Measurements from ENCODE around the gene PREB. TPM values are rescaled to one million over a fixed set of nuclear protein-coding genes. Genes with fewer than 3 reads are reported as not detected.
"Not testable (repeated sequence)": the region's sequence is repeated elsewhere in the genome, so short reads cannot be mapped to it uniquely, and the experiment has no call there.

Gene PREB
- total and polyA plus RNA-seq, 4 donors = 24.9 to 48.1 (median 44.2) TPM

GRCh38 chr2:27110603-27111352 is 23.7 kb downstream of the PREB start:
- H3K4me1 ChIP-seq (ENCODE audit: control insufficient read depth in 1 of 2, insufficient read depth in 2 of 2, low read length in 2 of 2); H3K9me3 ChIP-seq (ENCODE audit: control insufficient read depth, low read length); H3K27me3 ChIP-seq (ENCODE audit: control insufficient read depth in 1 of 2, insufficient read depth in 2 of 2, low read length in 1 of 2); H3K4me3 ChIP-seq (ENCODE audit: low read length in 2 of 2); ATAC-seq (ENCODE audit: low FRiP score); H3K36me3 ChIP-seq (ENCODE audit: control insufficient read depth in 1 of 2, insufficient read depth in 2 of 2, low read length in 1 of 2); DNase-seq; intact Hi-C loops (cut with DNase I); H3K27ac ChIP-seq (ENCODE audit: low read depth in 1 of 2, low read length in 2 of 2): not testable (repeated sequence)
- WGBS, 2 donors = 76 to 84% methylated on average over 24 of the region's 24 CpGs

DNA sequence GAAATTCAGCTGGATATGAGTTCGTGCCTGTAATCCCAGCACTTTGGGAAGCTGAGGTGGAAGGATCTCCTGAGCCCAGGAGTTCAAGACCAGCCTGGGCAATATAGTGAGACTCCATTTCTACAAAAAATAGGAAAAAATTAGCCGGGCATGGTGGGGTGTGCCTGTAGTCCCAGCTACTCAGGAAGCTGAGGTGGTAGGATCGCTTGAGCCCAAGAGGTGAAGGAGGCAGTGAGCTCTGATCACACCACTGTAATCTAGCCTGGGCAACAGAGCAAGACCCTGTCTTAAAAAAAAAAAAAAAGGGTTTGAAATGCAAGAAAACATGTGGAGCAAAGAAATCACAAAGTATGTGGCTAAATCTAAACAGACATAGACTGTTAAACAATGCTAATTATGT is 25.4 kb downstream of the PREB start:
- intact Hi-C loops (cut with DNase I) = no loop called here
- no peaks in the 10 kb centered on the region for H3K27me3 ChIP-seq (ENCODE audit: control insufficient read depth in 1 of 2, insufficient read depth in 2 of 2, low read length in 1 of 2)
- H3K4me3 ChIP-seq (ENCODE audit: low read length in 2 of 2) = no peak overlapping the region
- 91 to 95% methylated on average over 3 of the region's 3 CpGs for WGBS, 2 donors
- no peaks in the 10 kb centered on the region for H3K36me3 ChIP-seq (ENCODE audit: control insufficient read depth in 1 of 2, insufficient read depth in 2 of 2, low read length in 1 of 2)
- no peaks in the 10 kb centered on the region for H3K4me1 ChIP-seq (ENCODE audit: control insufficient read depth in 1 of 2, insufficient read depth in 2 of 2, low read length in 2 of 2)
- H3K9me3 ChIP-seq (ENCODE audit: control insufficient read depth, low read length) = no peaks in the 10 kb centered on the region
- no peak overlapping the region for H3K27ac ChIP-seq (ENCODE audit: low read depth in 1 of 2, low read length in 2 of 2)
- DNase-seq (no peak), ATAC-seq (ENCODE audit: low FRiP score) (no peak)

DNA sequence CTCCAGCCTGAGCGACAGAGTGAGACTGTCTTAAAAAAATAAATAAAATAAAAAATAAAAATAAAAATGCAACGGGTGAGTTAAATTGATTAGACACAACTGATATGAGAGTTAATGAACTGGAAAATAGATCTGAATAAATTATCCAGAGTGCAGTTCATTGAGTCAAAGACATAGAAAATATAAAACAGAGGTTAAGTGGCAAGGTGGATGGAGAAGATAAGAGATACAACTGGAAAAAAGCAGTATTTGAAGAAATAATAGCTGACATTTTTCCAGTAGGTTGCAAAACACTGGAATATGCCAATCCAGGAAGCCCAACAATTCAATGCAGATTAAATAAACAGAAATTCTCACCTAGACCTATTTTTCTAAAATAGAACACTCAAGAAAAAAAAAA is 26.2 kb downstream of the PREB start:
- Histone ChIP-seq H3K4me3 (ENCODE audit: low read length in 2 of 2) (no peak overlapping the region), H3K27ac (ENCODE audit: low read depth in 1 of 2, low read length in 2 of 2) (no peak overlapping the region), H3K27me3 (ENCODE audit: control insufficient read depth in 1 of 2, insufficient read depth in 2 of 2, low read length in 1 of 2) (no peaks in the 10 kb centered on the region), H3K4me1 (ENCODE audit: control insufficient read depth in 1 of 2, insufficient read depth in 2 of 2, low read length in 2 of 2) (no peaks in the 10 kb centered on the region), H3K36me3 (ENCODE audit: control insufficient read depth in 1 of 2, insufficient read depth in 2 of 2, low read length in 1 of 2) (no peaks in the 10 kb centered on the region), H3K9me3 (ENCODE audit: control insufficient read depth, low read length) (no peaks in the 10 kb centered on the region)
- ATAC-seq (ENCODE audit: low FRiP score) = no peak
- WGBS, 2 donors = 74 to 78% methylated on average over 2 of the region's 2 CpGs
- DNase-seq = no peak
- intact Hi-C loops (cut with DNase I) = no loop called here

- 52 to 63% methylated on average over 3 of the region's 3 CpGs for WGBS, 2 donors
- intact Hi-C loops (cut with DNase I) = no loop called here
- no peaks in the 10 kb centered on the region for H3K9me3 ChIP-seq (ENCODE audit: control insufficient read depth, low read length)
- H3K36me3 ChIP-seq (ENCODE audit: control insufficient read depth in 1 of 2, insufficient read depth in 2 of 2, low read length in 1 of 2) = no peaks in the 10 kb centered on the region
- no peak for DNase-seq
- no peak overlapping the region for H3K27ac ChIP-seq (ENCODE audit: low read depth in 1 of 2, low read length in 2 of 2)
- ATAC-seq (ENCODE audit: low FRiP score) = no peak
- H3K4me1 ChIP-seq (ENCODE audit: control insufficient read depth in 1 of 2, insufficient read depth in 2 of 2, low read length in 2 of 2) = no peaks in the 10 kb centered on the region
- no peaks in the 10 kb centered on the region for H3K27me3 ChIP-seq (ENCODE audit: control insufficient read depth in 1 of 2, insufficient read depth in 2 of 2, low read length in 1 of 2)
- H3K4me3 ChIP-seq (ENCODE audit: low read length in 2 of 2) = no peak overlapping the region
Observed at GRCh38 chr2:27105981-27106380, 28.5 kb downstream of the PREB start.

DNA sequence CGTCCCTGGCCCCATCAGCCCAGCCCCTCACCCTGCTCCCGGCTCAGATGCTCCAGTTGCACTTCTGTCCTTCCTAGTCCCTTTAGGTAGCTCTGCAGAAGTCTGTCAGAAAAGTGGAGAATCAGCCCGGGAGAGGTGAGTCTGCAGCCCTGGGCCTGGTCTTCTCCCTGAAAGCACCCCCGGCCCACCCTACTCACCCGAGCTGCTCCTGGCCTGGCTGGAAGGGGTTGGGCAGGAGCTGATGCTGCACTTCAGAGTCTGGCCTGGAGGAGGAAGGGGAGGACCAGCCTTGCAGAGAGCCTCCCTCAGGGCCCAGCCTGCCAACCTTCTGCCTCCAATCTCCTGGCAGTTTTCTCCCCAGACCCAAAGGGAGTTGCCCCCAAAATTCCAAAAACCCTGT is 32.1 kb downstream of the PREB start:
- H3K4me3 ChIP-seq (ENCODE audit: low read length in 2 of 2) = no peak overlapping the region
- no peaks in the 10 kb centered on the region for H3K27me3 ChIP-seq (ENCODE audit: control insufficient read depth in 1 of 2, insufficient read depth in 2 of 2, low read length in 1 of 2)
- no peak for DNase-seq
- H3K36me3 ChIP-seq (ENCODE audit: control insufficient read depth in 1 of 2, insufficient read depth in 2 of 2, low read length in 1 of 2) = no peaks in the 10 kb centered on the region
- H3K9me3 ChIP-seq (ENCODE audit: control insufficient read depth, low read length) = no peaks in the 10 kb centered on the region
- intact Hi-C loops (cut with DNase I) = loop anchor here in 1 of 2 donors (2.0 kb wide), 1 partner anchor 178 kb away; no protein-coding TSS in a partner anchor
- H3K4me1 ChIP-seq (ENCODE audit: control insufficient read depth in 1 of 2, insufficient read depth in 2 of 2, low read length in 2 of 2) = no peaks in the 10 kb centered on the region
- ATAC-seq (ENCODE audit: low FRiP score) = no peak
- 75 to 76% methylated on average over 5 of the region's 5 CpGs for WGBS, 2 donors
- H3K27ac ChIP-seq (ENCODE audit: low read depth in 1 of 2, low read length in 2 of 2) = no peak overlapping the region

GRCh38 chr2:27100036-27100435 is 34.4 kb downstream of the PREB start:
- ATAC-seq (ENCODE audit: low FRiP score) (no peak), DNase-seq (no peak)
- 83% methylated on average over 10 of the region's 10 CpGs for WGBS, 2 donors
- H3K27me3 ChIP-seq (ENCODE audit: control insufficient read depth in 1 of 2, insufficient read depth in 2 of 2, low read length in 1 of 2) = no peaks in the 10 kb centered on the region
- intact Hi-C loops (cut with DNase I) = no loop called here
- no peak overlapping the region for H3K27ac ChIP-seq (ENCODE audit: low read depth in 1 of 2, low read length in 2 of 2)
- H3K4me1 ChIP-seq (ENCODE audit: control insufficient read depth in 1 of 2, insufficient read depth in 2 of 2, low read length in 2 of 2) = no peaks in the 10 kb centered on the region
- no peak overlapping the region for H3K4me3 ChIP-seq (ENCODE audit: low read length in 2 of 2)
- no peaks in the 10 kb centered on the region for H3K9me3 ChIP-seq (ENCODE audit: control insufficient read depth, low read length)
- H3K36me3 ChIP-seq (ENCODE audit: control insufficient read depth in 1 of 2, insufficient read depth in 2 of 2, low read length in 1 of 2) = no peaks in the 10 kb centered on the region

DNA sequence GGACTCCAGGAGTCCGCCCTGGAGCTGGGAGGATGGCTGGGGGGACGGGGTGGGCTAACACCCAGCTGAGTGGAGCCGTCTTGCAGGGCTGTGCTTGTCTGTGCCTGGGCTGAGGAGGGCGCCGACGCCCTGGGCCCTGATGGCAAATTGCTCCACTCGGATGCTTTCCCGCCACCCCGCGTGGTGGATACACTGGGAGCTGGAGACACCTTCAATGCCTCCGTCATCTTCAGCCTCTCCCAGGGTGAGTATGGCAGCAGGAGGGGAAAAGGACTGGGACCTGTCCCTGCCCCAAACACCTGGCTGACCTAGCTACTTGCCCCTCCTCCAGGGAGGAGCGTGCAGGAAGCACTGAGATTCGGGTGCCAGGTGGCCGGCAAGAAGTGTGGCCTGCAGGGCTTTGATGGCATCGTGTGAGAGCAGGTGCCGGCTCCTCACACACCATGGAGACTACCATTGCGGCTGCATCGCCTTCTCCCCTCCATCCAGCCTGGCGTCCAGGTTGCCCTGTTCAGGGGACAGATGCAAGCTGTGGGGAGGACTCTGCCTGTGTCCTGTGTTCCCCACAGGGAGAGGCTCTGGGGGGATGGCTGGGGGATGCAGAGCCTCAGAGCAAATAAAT is 35.0 kb downstream of the PREB start:
- intact Hi-C loops (cut with DNase I) = loop anchor here (2.0 to 10.0 kb wide), 3 partner anchors 93 to 181 kb away; no protein-coding TSS in a partner anchor
- no peak overlapping the region for H3K27ac ChIP-seq (ENCODE audit: low read depth in 1 of 2, low read length in 2 of 2)
- no peak for ATAC-seq (ENCODE audit: low FRiP score)
- H3K4me1 ChIP-seq (ENCODE audit: control insufficient read depth in 1 of 2, insufficient read depth in 2 of 2, low read length in 2 of 2) = no peaks in the 10 kb centered on the region
- DNase-seq = no peak
- no peaks in the 10 kb centered on the region for H3K36me3 ChIP-seq (ENCODE audit: control insufficient read depth in 1 of 2, insufficient read depth in 2 of 2, low read length in 1 of 2)
- 92% methylated on average over 19 of the region's 19 CpGs for WGBS, 2 donors
- H3K4me3 ChIP-seq (ENCODE audit: low read length in 2 of 2) = no peak overlapping the region
- no peaks in the 10 kb centered on the region for H3K27me3 ChIP-seq (ENCODE audit: control insufficient read depth in 1 of 2, insufficient read depth in 2 of 2, low read length in 1 of 2)
- no peaks in the 10 kb centered on the region for H3K9me3 ChIP-seq (ENCODE audit: control insufficient read depth, low read length)

- H3K9me3 ChIP-seq (ENCODE audit: control insufficient read depth, low read length) = no peaks in the 10 kb centered on the region
- ATAC-seq (ENCODE audit: low FRiP score) (no peak), DNase-seq (no peak)
- no peak overlapping the region for H3K4me3 ChIP-seq (ENCODE audit: low read length in 2 of 2)
- intact Hi-C loops (cut with DNase I) = loop anchor here (5.0 to 10.0 kb wide), 2 partner anchors 95 to 97 kb away; no protein-coding TSS in a partner anchor
- H3K27ac ChIP-seq (ENCODE audit: low read depth in 1 of 2, low read length in 2 of 2) = no peak overlapping the region
- H3K27me3 ChIP-seq (ENCODE audit: control insufficient read depth in 1 of 2, insufficient read depth in 2 of 2, low read length in 1 of 2) = no peaks in the 10 kb centered on the region
- WGBS, 2 donors = 90 to 92% methylated on average over 14 of the region's 14 CpGs
- H3K4me1 ChIP-seq (ENCODE audit: control insufficient read depth in 1 of 2, insufficient read depth in 2 of 2, low read length in 2 of 2) = no peaks in the 10 kb centered on the region
- H3K36me3 ChIP-seq (ENCODE audit: control insufficient read depth in 1 of 2, insufficient read depth in 2 of 2, low read length in 1 of 2) = no peaks in the 10 kb centered on the region
Observed at GRCh38 chr2:27097341-27097740, 37.1 kb downstream of the PREB start.
